ENCODE data around the gene SIRT4. TPM values are rescaled to one million over a fixed set of nuclear protein-coding genes. Genes with fewer than 3 reads are reported as not detected.

The SIRT4 gene
- total RNA-seq, 1 donor from 2014 or later = 2.7 TPM

GRCh38 chr12:120257041-120257821, 44.9 kb upstream of the SIRT4 start:
- no peaks in the 10 kb centered on the region for H3K9me3 ChIP-seq (ENCODE audit: insufficient read depth, low read depth, low read length)
- Mint-ChIP-seq H3K4me1 (ENCODE audit: low read depth, unreplicated experiment) (peaks cover 44% of the 10 kb centered on the region), H3K27me3 (ENCODE audit: low read depth, unreplicated experiment) (no peaks in the 10 kb centered on the region), H3K4me3 (ENCODE audit: unreplicated experiment) (no peak overlapping the region), H3K27ac (ENCODE audit: unreplicated experiment) (peak overlapping the region; percentile 72), H3K36me3 (ENCODE audit: low read depth, unreplicated experiment) (peaks cover 32% of the 10 kb centered on the region), H3K9me3 (ENCODE audit: unreplicated experiment) (no peaks in the 10 kb centered on the region)
- H3K27ac ChIP-seq (ENCODE audit: low read depth, low read length) = peak overlapping the region; percentile 65
- H3K4me2 ChIP-seq (ENCODE audit: low read length) = peak overlapping the region; percentile 84
- peak overlapping the region; percentile 61 for H3K9ac ChIP-seq (ENCODE audit: low read length)
- no peak for TF ChIP-seq EZH2 (IDR thresholded peaks at IDR 0.05; ENCODE audit: insufficient read depth, low read length)
- TF ChIP-seq CTCF (IDR thresholded peaks at IDR 0.05; ENCODE audit: insufficient read depth, low read depth, low read length) = no peak
- DNase-seq (ENCODE audit: low read depth) = peak; percentile 92
- no peaks in the 10 kb centered on the region for H3K27me3 ChIP-seq (ENCODE audit: insufficient read depth, low read length)
- H3K4me3 ChIP-seq (ENCODE audit: insufficient read depth, low read depth, low read length) = peak overlapping the region; percentile 1
- H3K79me2 ChIP-seq (ENCODE audit: insufficient read depth, low read length) = peaks cover 100% of the 10 kb centered on the region
- FAIRE-seq = peak; percentile 89
- H2AFZ ChIP-seq (ENCODE audit: low read depth, low read length) = no peak overlapping the region
- peaks cover 10% of the 10 kb centered on the region for H3K36me3 ChIP-seq (ENCODE audit: insufficient read depth, low read length)
- peaks cover 88% of the 10 kb centered on the region for H4K20me1 ChIP-seq (ENCODE audit: insufficient read depth, low read length)
- H3K4me1 ChIP-seq (ENCODE audit: insufficient read depth, low read length) = peaks cover 30% of the 10 kb centered on the region

GRCh38 chr12:120258323-120258896, 43.7 kb upstream of the SIRT4 start:
- Histone ChIP-seq H3K4me1 (ENCODE audit: insufficient read depth, low read length) (peaks cover 39% of the 10 kb centered on the region), H2AFZ (ENCODE audit: low read depth, low read length) (no peak overlapping the region), H3K36me3 (ENCODE audit: insufficient read depth, low read length) (peaks cover 10% of the 10 kb centered on the region), H3K4me2 (ENCODE audit: low read length) (peak overlapping the region; percentile 84), H4K20me1 (ENCODE audit: insufficient read depth, low read length) (peaks cover 89% of the 10 kb centered on the region), H3K27me3 (ENCODE audit: insufficient read depth, low read length) (no peaks in the 10 kb centered on the region), H3K9ac (ENCODE audit: low read length) (no peak overlapping the region), H3K79me2 (ENCODE audit: insufficient read depth, low read length) (peaks cover 100% of the 10 kb centered on the region), H3K27ac (ENCODE audit: low read depth, low read length) (no peak overlapping the region), H3K9me3 (ENCODE audit: insufficient read depth, low read depth, low read length) (no peaks in the 10 kb centered on the region), H3K4me3 (ENCODE audit: insufficient read depth, low read depth, low read length) (no peak overlapping the region)
- Mint-ChIP-seq H3K27ac (ENCODE audit: unreplicated experiment) (no peak overlapping the region), H3K9me3 (ENCODE audit: unreplicated experiment) (no peaks in the 10 kb centered on the region), H3K4me3 (ENCODE audit: unreplicated experiment) (peak overlapping the region; percentile 20), H3K27me3 (ENCODE audit: low read depth, unreplicated experiment) (no peaks in the 10 kb centered on the region), H3K4me1 (ENCODE audit: low read depth, unreplicated experiment) (peaks cover 50% of the 10 kb centered on the region), H3K36me3 (ENCODE audit: low read depth, unreplicated experiment) (peaks cover 28% of the 10 kb centered on the region)
- no peak for FAIRE-seq
- DNase-seq (ENCODE audit: low read depth) = no peak
- TF ChIP-seq EZH2 (IDR thresholded peaks at IDR 0.05; ENCODE audit: insufficient read depth, low read length) (no peak), CTCF (IDR thresholded peaks at IDR 0.05; ENCODE audit: insufficient read depth, low read depth, low read length) (no peak)
